ENCODE results near the gene ATAD1.
A peak's percentile ranks its signal among the peaks of the same experiment; 100 is the strongest.
"Not testable (repeated sequence)": the region's sequence is repeated elsewhere in the genome, so short reads cannot be mapped to it uniquely, and the experiment has no call there.

ATAD1 gene

GRCh38 chr10:87750817-87751216, 67.2 kb downstream of the ATAD1 start:
- no peak for DNase-seq

GRCh38 chr10:87750001-87750671, 67.9 kb downstream of the ATAD1 start:
- no peak for DNase-seq

GRCh38 chr10:87748244-87748643, 69.8 kb downstream of the ATAD1 start:
- not testable (repeated sequence) for DNase-seq

- DNase-seq, result no peak
Measured at GRCh38 chr10:87746911-87747310, 71.1 kb downstream of the ATAD1 start.

- DNase-seq, result no peak
Measured at GRCh38 chr10:87744606-87745005, 73.4 kb downstream of the ATAD1 start.

GRCh38 chr10:87742992-87743610, 74.9 kb downstream of the ATAD1 start:
- DNase-seq, result not testable (repeated sequence)

- no peak for DNase-seq
Measured at GRCh38 chr10:87740254-87740655, 77.8 kb downstream of the ATAD1 start.

- DNase-seq, result no peak
Measured at GRCh38 chr10:87739703-87740102, 78.3 kb downstream of the ATAD1 start.

GRCh38 chr10:87738253-87738652, 79.8 kb downstream of the ATAD1 start:
- DNase-seq, result not testable (repeated sequence)

- peak in 1 of 2 experiments; percentile 35 for DNase-seq
Measured at GRCh38 chr10:87734987-87735827, 82.8 kb downstream of the ATAD1 start.

GRCh38 chr10:87733081-87733480, 84.9 kb downstream of the ATAD1 start:
- DNase-seq, result no peak

GRCh38 chr10:87729940-87730339, 88.1 kb downstream of the ATAD1 start:
- DNase-seq, result no peak

- DNase-seq, result no peak
Measured at GRCh38 chr10:87724789-87725188, 93.2 kb downstream of the ATAD1 start.

GRCh38 chr10:87723500-87723899, 94.5 kb downstream of the ATAD1 start:
- peak; percentile 1 to 7 for DNase-seq

- no peak for DNase-seq
Measured at GRCh38 chr10:87722716-87723115, 95.3 kb downstream of the ATAD1 start.

GRCh38 chr10:87721781-87722180, 96.2 kb downstream of the ATAD1 start:
- no peak for DNase-seq

GRCh38 chr10:87720665-87721064, 97.4 kb downstream of the ATAD1 start:
- no peak for DNase-seq

- no peak for DNase-seq
Measured at GRCh38 chr10:87716348-87716670, 101.7 kb downstream of the ATAD1 start.

- no peak for DNase-seq
Measured at GRCh38 chr10:87715552-87716347, 102.3 kb downstream of the ATAD1 start.

GRCh38 chr10:87713707-87714106, 104.3 kb downstream of the ATAD1 start:
- no peak for DNase-seq

GRCh38 chr10:87712913-87713616, 105.0 kb downstream of the ATAD1 start:
- DNase-seq, result no peak

- no peak for DNase-seq
Measured at GRCh38 chr10:87707254-87707653, 110.8 kb downstream of the ATAD1 start.

All from NCI-H526 (cell line).